Thyroid gland (tissue), 4 donors: ENCODE measurements around the gene COX10. TPM values are rescaled to one million over a fixed set of nuclear protein-coding genes. Genes with fewer than 3 reads are reported as not detected.

ENCODE experiments used
- DNase-seq, 2 donors: peaks; one replicate each; pipeline ENCODE4 v3.0.0-alpha.2; 2019
- H3K27ac ChIP-seq, 3 donors: fragments of 200-600 bp; sonication (generic); 1 replicate in 2 of 3; 2 replicates in 1 of 3; pipeline ENCODE4 v1.5.1; 2016 to 2019; ENCODE audit warnings: mild to moderate bottlenecking in 1 of 3, moderate library complexity in 1 of 3
- H3K27me3 ChIP-seq: fragments of 200-600 bp; sonication (generic); one replicate; pipeline ENCODE4 v1.5.1; 2019
- H3K36me3 ChIP-seq, 2 donors: fragments of 200-600 bp; sonication (generic); one replicate each; pipeline ENCODE4 v1.5.1; 2016 to 2019
- H3K4me1 ChIP-seq, 2 donors: fragments of 200-600 bp; sonication (generic); one replicate each; pipeline ENCODE4 v1.5.1; 2017 to 2019
- H3K4me3 ChIP-seq, 3 donors: fragments of 200-600 bp; sonication (generic); replicated peaks in 1 of 3; 1 replicate in 2 of 3; 2 replicates in 1 of 3; pipeline ENCODE4 v1.5.1; 2016; ENCODE audit warnings: mild to moderate bottlenecking in 1 of 3
- H3K9me3 ChIP-seq: fragments of 200-600 bp; sonication (generic); one replicate; pipeline ENCODE4 v1.5.1; 2017
- CTCF ChIP-seq, 6 experiments: fragments of 200-600 bp in 3 of 6; fragments of 450-650 bp in 3 of 6; sonication (generic) in 3 of 6; IDR thresholded peaks; one replicate each; pipeline ENCODE4 v1.5.1; 2016 to 2019; ENCODE audit warnings: antibody characterized with exemption in 6 of 6, mild to moderate bottlenecking in 2 of 6, inconsistent platforms in 1 of 6, moderate library complexity in 1 of 6
- POLR2A ChIP-seq, 2 donors: fragments of 450-650 bp; IDR thresholded peaks; one replicate each; pipeline ENCODE4 v1.6.1; 2017; ENCODE audit warnings: antibody characterized with exemption in 2 of 2, mild to moderate bottlenecking in 2 of 2, moderate library complexity in 1 of 2
- WGBS, 2 donors: methylation state at CpG; one replicate each; pipeline ENCODE4 v1.1.5; 2017; 5-methylcytosine and 5-hydroxymethylcytosine counted together
- intact Hi-C: fragments of 100-400 bp; cut with DNase I; formaldehyde crosslinking; loops from one replicate; pipeline ENCODE4 v1.15.1; 2023
- total RNA-seq, 4 donors: library from RNA; depleted of rRNA; stranded (reverse); fragments of >200 nt; gene quantifications; one replicate each; pipeline ENCODE4 v1.2.3, GENCODE V29; 2016

COX10 gene
- total RNA-seq, 4 donors from 2014 or later = 33.1 to 43.5 (median 34.5) TPM

GRCh38 chr17:14202388-14203166, 133.3 kb downstream of the COX10 start:
- 91 to 96% methylated on average over 10 of the region's 10 CpGs for WGBS, 2 donors
- H3K36me3 ChIP-seq = peaks cover 0 to 2% of the 10 kb centered on the region in 2 donors
- TF ChIP-seq POLR2A (IDR thresholded peaks at IDR 0.05) = no peak
- no peak for TF ChIP-seq CTCF (IDR thresholded peaks at IDR 0.05)
- no peak overlapping the region for H3K4me3 ChIP-seq
- no peak for DNase-seq
- no peaks in the 10 kb centered on the region for H3K9me3 ChIP-seq
- H3K27ac ChIP-seq = no peak overlapping the region
- intact Hi-C loops = no loop called here
- no peaks in the 10 kb centered on the region for H3K27me3 ChIP-seq
- H3K4me1 ChIP-seq = peaks cover 4 to 17% of the 10 kb centered on the region in 2 donors

GRCh38 chr17:14203388-14203787, 134.1 kb downstream of the COX10 start:
- 74 to 87% methylated on average over 3 of the region's 3 CpGs for WGBS, 2 donors
- H3K4me3 ChIP-seq = no peak overlapping the region
- TF ChIP-seq POLR2A (IDR thresholded peaks at IDR 0.05) (no peak), CTCF (IDR thresholded peaks at IDR 0.05) (no peak)
- intact Hi-C loops = no loop called here
- H3K9me3 ChIP-seq = no peaks in the 10 kb centered on the region
- H3K4me1 ChIP-seq = peaks cover 0 to 12% of the 10 kb centered on the region in 2 donors
- no peak overlapping the region for H3K27ac ChIP-seq
- H3K27me3 ChIP-seq = no peaks in the 10 kb centered on the region
- DNase-seq = no peak
- H3K36me3 ChIP-seq = peaks cover 0 to 4% of the 10 kb centered on the region in 2 donors

- Histone ChIP-seq H3K36me3 (peaks cover 0 to 4% of the 10 kb centered on the region in 2 donors), H3K9me3 (no peaks in the 10 kb centered on the region), H3K4me1 (peaks cover 0 to 12% of the 10 kb centered on the region in 2 donors), H3K27ac (no peak overlapping the region), H3K27me3 (no peaks in the 10 kb centered on the region), H3K4me3 (no peak overlapping the region)
- TF ChIP-seq CTCF (IDR thresholded peaks at IDR 0.05) = no peak
- no peak for TF ChIP-seq POLR2A (IDR thresholded peaks at IDR 0.05)
- DNase-seq = no peak
- intact Hi-C loops = no loop called here
- 73 to 92% methylated on average over 5 of the region's 5 CpGs for WGBS, 2 donors
Observed at GRCh38 chr17:14204084-14204483, 134.8 kb downstream of the COX10 start.

GRCh38 chr17:14204546-14204945, 135.2 kb downstream of the COX10 start:
- intact Hi-C loops = no loop called here
- no peak overlapping the region for H3K27ac ChIP-seq
- DNase-seq = no peak
- WGBS, 2 donors = 77 to 100% methylated on average over 2 of the region's 2 CpGs
- H3K27me3 ChIP-seq = no peaks in the 10 kb centered on the region
- no peak for TF ChIP-seq POLR2A (IDR thresholded peaks at IDR 0.05)
- no peak for TF ChIP-seq CTCF (IDR thresholded peaks at IDR 0.05)
- no peak overlapping the region for H3K4me3 ChIP-seq
- H3K4me1 ChIP-seq = peaks cover 0 to 12% of the 10 kb centered on the region in 2 donors
- no peaks in the 10 kb centered on the region for H3K9me3 ChIP-seq
- peaks cover 0 to 4% of the 10 kb centered on the region in 2 donors for H3K36me3 ChIP-seq

DNA sequence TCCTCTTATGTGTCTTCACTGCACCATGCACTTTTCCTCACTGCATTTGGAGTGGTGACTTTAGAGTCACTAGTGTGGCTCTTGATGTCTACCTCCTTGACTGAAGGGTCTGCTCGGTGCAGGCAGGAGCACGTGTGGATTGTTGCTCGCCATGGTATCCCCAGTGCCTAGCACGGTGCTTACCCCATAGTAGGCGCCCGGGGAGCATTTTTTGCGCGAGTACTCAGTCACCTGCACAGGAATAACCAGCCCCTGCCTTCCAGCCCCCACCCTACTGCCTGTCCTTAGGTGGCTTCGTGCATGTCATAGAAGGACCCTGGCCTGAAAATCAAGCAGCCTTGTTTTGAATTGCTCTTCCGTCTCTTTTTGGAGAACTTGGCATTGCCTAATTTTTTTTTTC, 136.1 kb downstream of the COX10 start:
- TF ChIP-seq POLR2A (IDR thresholded peaks at IDR 0.05) = no peak
- TF ChIP-seq CTCF (IDR thresholded peaks at IDR 0.05) = no peak
- 84 to 87% methylated on average over 10 of the region's 10 CpGs for WGBS, 2 donors

More for the DNA sequence above, 136.1 kb downstream of the COX10 start:
- intact Hi-C loops = no loop called here
- H3K9me3 ChIP-seq = no peaks in the 10 kb centered on the region
- H3K36me3 ChIP-seq = peaks cover 0 to 4% of the 10 kb centered on the region in 2 donors
- H3K27me3 ChIP-seq = no peaks in the 10 kb centered on the region
- DNase-seq = no peak
- no peak overlapping the region for H3K27ac ChIP-seq
- H3K4me3 ChIP-seq = no peak overlapping the region
- peaks cover 0 to 12% of the 10 kb centered on the region in 2 donors for H3K4me1 ChIP-seq
